GM23248 (cell line): ENCODE data around the gene AGA. TPM values are rescaled to one million over a fixed set of nuclear protein-coding genes. Genes with fewer than 3 reads are reported as not detected.
A peak's percentile ranks its signal among the peaks of the same experiment; 100 is the strongest.

Source experiments
- DNase-seq: peaks from one replicate; pipeline ENCODE4 v3.0.0-alpha.2; 2015
- H2AFZ ChIP-seq: fragments of 200-600 bp; sonication (generic); 2 replicates; pipeline ENCODE4 v1.6.1; 2016; ENCODE audit warnings: antibody characterized with exemption
- H3F3A ChIP-seq: fragments of 200-600 bp; sonication (generic); 2 replicates; pipeline ENCODE4 v1.6.1; 2016; ENCODE audit warnings: mild to moderate bottlenecking, antibody characterized with exemption, mixed run types; ENCODE audit not compliant: insufficient read depth
- H3K27ac ChIP-seq: fragments of 200-600 bp; sonication (generic); 2 replicates; pipeline ENCODE4 v1.5.1; 2016; ENCODE audit warnings: mild to moderate bottlenecking
- H3K27me3 ChIP-seq: fragments of 200-600 bp; sonication (generic); replicated peaks from 2 replicates; pipeline ENCODE4 v1.6.1; 2016; ENCODE audit warnings: mild to moderate bottlenecking; ENCODE audit not compliant: insufficient read depth
- H3K36me3 ChIP-seq: fragments of 200-600 bp; sonication (generic); 2 replicates; pipeline ENCODE4 v1.6.1; 2016; ENCODE audit warnings: low read depth, mild to moderate bottlenecking
- H3K4me1 ChIP-seq: fragments of 200-600 bp; sonication (generic); 2 replicates; pipeline ENCODE4 v1.6.1; 2016; ENCODE audit warnings: mild to moderate bottlenecking; ENCODE audit not compliant: insufficient read depth
- H3K4me2 ChIP-seq: fragments of 200-600 bp; sonication (generic); one replicate; pipeline ENCODE4 v1.6.1; 2016; ENCODE audit warnings: mild to moderate bottlenecking; ENCODE audit not compliant: unreplicated experiment
- H3K4me3 ChIP-seq: fragments of 200-600 bp; sonication (generic); 2 replicates; pipeline ENCODE4 v1.5.1; 2016; ENCODE audit warnings: mild to moderate bottlenecking
- H3K79me2 ChIP-seq: fragments of 200-600 bp; sonication (generic); 2 replicates; pipeline ENCODE4 v1.6.1; 2016; ENCODE audit warnings: mild to moderate bottlenecking; ENCODE audit not compliant: insufficient read depth
- H3K9ac ChIP-seq: fragments of 200-600 bp; sonication (generic); 2 replicates; pipeline ENCODE4 v1.6.1; 2016; ENCODE audit warnings: mild to moderate bottlenecking
- H3K9me2 ChIP-seq: fragments of 200-600 bp; sonication (generic); 2 replicates; pipeline ENCODE4 v1.6.1; 2016; ENCODE audit warnings: mixed run types, mild to moderate bottlenecking, moderate library complexity; ENCODE audit not compliant: insufficient read depth
- H3K9me3 ChIP-seq: fragments of 200-600 bp; sonication (generic); one replicate; pipeline ENCODE4 v1.6.1; 2017; ENCODE audit warnings: low read depth
- H4K20me1 ChIP-seq: fragments of 200-600 bp; sonication (generic); 2 replicates; pipeline ENCODE4 v1.6.0; 2016; ENCODE audit not compliant: insufficient read depth
- EZH2 ChIP-seq: fragments of 200-600 bp; sonication (generic); IDR thresholded peaks from 2 replicates; pipeline ENCODE4 v1.6.1; 2018; ENCODE audit warnings: antibody characterized with exemption, mild to moderate bottlenecking; ENCODE audit not compliant: insufficient read depth, poor library complexity, severe bottlenecking
- EZH2phosphoT487 ChIP-seq: fragments of 200-600 bp; sonication (generic); IDR thresholded peaks from 2 replicates; pipeline ENCODE4 v1.6.1; 2018; ENCODE audit warnings: antibody characterized with exemption, moderate library complexity, mild to moderate bottlenecking, low read depth; ENCODE audit not compliant: insufficient read depth
- WGBS, 2 experiments: methylation state at CpG; one replicate each; pipeline ENCODE4 v1.1.6; 2015 to 2017; ENCODE audit warnings: low lambda C conversion rate in 2 of 2, low coverage in 1 of 2; ENCODE audit errors: missing lambda C conversion rate in 2 of 2; 5-methylcytosine and 5-hydroxymethylcytosine counted together
- in situ Hi-C: fragments of 300-500 bp; cut with MboI; formaldehyde crosslinking; loops from 2 replicates; pipeline ENCODE4 v1.15.0; 2020
- polyA plus RNA-seq: library from polyadenylated mRNA; unstranded; fragments of >200 nt; fragmentation: Nextera tagmentation; extraction: Ambion mirVana; gene quantifications from 2 replicates; pipeline ENCODE4 v1.2.1, GENCODE V29; 2016
- total RNA-seq: library from RNA; depleted of rRNA; stranded (reverse); fragments of >200 nt; shearing (Covaris generic); gene quantifications from 2 replicates; pipeline ENCODE4 v1.2.3, GENCODE V29; 2014

The AGA gene
- total and polyA plus RNA-seq, 2 experiments from 2014 or later = 45.9 to 60.2 TPM

- no peak for TF ChIP-seq EZH2phosphoT487
- no peak for TF ChIP-seq EZH2
- no peak overlapping the region for H3K27ac ChIP-seq
These were observed 45.7 kb upstream of the AGA start for GRCh38 chr4:177487977-177488376.

GRCh38 chr4:177485528-177485927, 43.3 kb upstream of the AGA start:
- WGBS, 2 experiments = 0% methylated on average over 1 of the region's 1 CpG
- H3K9ac ChIP-seq = peak overlapping the region; percentile 64
- H3F3A ChIP-seq = peaks cover 35% of the 10 kb centered on the region

More at GRCh38 chr4:177487977-177488376, 45.7 kb upstream of the AGA start:
- no peaks in the 10 kb centered on the region for H3K27me3 ChIP-seq
- in situ Hi-C loops = no loop called here
- no peaks in the 10 kb centered on the region for H3K9me2 ChIP-seq
- peaks cover 26% of the 10 kb centered on the region for H3F3A ChIP-seq
- 39 to 76% methylated on average over 1 of the region's 1 CpG for WGBS, 2 experiments
- H3K79me2 ChIP-seq = no peaks in the 10 kb centered on the region
- no peak overlapping the region for H3K9ac ChIP-seq
- peaks cover 55% of the 10 kb centered on the region for H3K4me1 ChIP-seq
- no peak overlapping the region for H3K4me2 ChIP-seq
- H4K20me1 ChIP-seq = no peaks in the 10 kb centered on the region
- no peak overlapping the region for H3K4me3 ChIP-seq
- no peaks in the 10 kb centered on the region for H3K36me3 ChIP-seq
- H3K9me3 ChIP-seq = no peaks in the 10 kb centered on the region
- DNase-seq = peak; percentile 48
- no peak overlapping the region for H2AFZ ChIP-seq

GRCh38 chr4:177484613-177485021, 42.4 kb upstream of the AGA start:
- Histone ChIP-seq H3K9me2 (no peaks in the 10 kb centered on the region), H3K27ac (peak overlapping the region; percentile 96), H3K36me3 (no peaks in the 10 kb centered on the region), H3K27me3 (no peaks in the 10 kb centered on the region), H3K9ac (peak overlapping the region; percentile 66), H3K9me3 (no peaks in the 10 kb centered on the region), H3K4me2 (peak overlapping the region; percentile 62), H3K4me3 (0 out of 2 replicates have a peak overlapping the region, but pooled peaks have one; percentile 3), H3K79me2 (no peaks in the 10 kb centered on the region), H2AFZ (peak overlapping the region; percentile 61; the same call in 1 of the 2 replicates), H4K20me1 (no peaks in the 10 kb centered on the region), H3K4me1 (peaks cover 55% of the 10 kb centered on the region), H3F3A (peaks cover 40% of the 10 kb centered on the region)
- TF ChIP-seq EZH2phosphoT487 (no peak), EZH2 (no peak)
- DNase-seq = peak; percentile 91
- 50% methylated on average over 1 of the region's 1 CpG for WGBS, 2 experiments
- in situ Hi-C loops = no loop called here

More at GRCh38 chr4:177485528-177485927, 43.3 kb upstream of the AGA start:
- Histone ChIP-seq H4K20me1 (no peaks in the 10 kb centered on the region), H3K4me1 (peaks cover 60% of the 10 kb centered on the region), H3K27ac (peak overlapping the region; percentile 96), H3K79me2 (no peaks in the 10 kb centered on the region), H3K9me2 (no peaks in the 10 kb centered on the region), H3K36me3 (no peaks in the 10 kb centered on the region), H2AFZ (peak overlapping the region; percentile 50), H3K4me3 (peak overlapping the region; percentile 14; the same call in 1 of the 2 replicates), H3K4me2 (peak overlapping the region; percentile 62), H3K9me3 (no peaks in the 10 kb centered on the region), H3K27me3 (no peaks in the 10 kb centered on the region)
- DNase-seq = peak; percentile 85
- TF ChIP-seq EZH2 (no peak), EZH2phosphoT487 (no peak)
- in situ Hi-C loops = no loop called here

- Histone ChIP-seq H3K9me2 (no peaks in the 10 kb centered on the region), H4K20me1 (no peaks in the 10 kb centered on the region), H3K4me3 (0 out of 2 replicates have a peak overlapping the region, but pooled peaks have one; percentile 3), H3K36me3 (no peaks in the 10 kb centered on the region), H3K27me3 (no peaks in the 10 kb centered on the region), H3F3A (peaks cover 48% of the 10 kb centered on the region), H3K79me2 (no peaks in the 10 kb centered on the region), H3K9me3 (no peaks in the 10 kb centered on the region), H2AFZ (peak overlapping the region; percentile 61), H3K4me1 (peaks cover 58% of the 10 kb centered on the region), H3K27ac (peak overlapping the region; percentile 96), H3K4me2 (peak overlapping the region; percentile 38), H3K9ac (peak overlapping the region; percentile 66)
- 50 to 51% methylated on average over 3 of the region's 3 CpGs for WGBS, 2 experiments
- TF ChIP-seq EZH2 = no peak
- TF ChIP-seq EZH2phosphoT487 = no peak
- no peak for DNase-seq
- in situ Hi-C loops = no loop called here
These were observed 41.5 kb upstream of the AGA start for GRCh38 chr4:177483760-177484159.

- no peak overlapping the region for H3K4me3 ChIP-seq
- no peaks in the 10 kb centered on the region for H3K79me2 ChIP-seq
- peaks cover 53% of the 10 kb centered on the region for H3F3A ChIP-seq
- peak overlapping the region; percentile 61 for H2AFZ ChIP-seq
- in situ Hi-C loops = no loop called here
- H3K36me3 ChIP-seq = no peaks in the 10 kb centered on the region
- no peak for TF ChIP-seq EZH2
- TF ChIP-seq EZH2phosphoT487 = no peak
- H3K9ac ChIP-seq = peak overlapping the region; percentile 66
- WGBS, 2 experiments = 53 to 64% methylated on average over 1 of the region's 1 CpG
- H3K4me1 ChIP-seq = peaks cover 63% of the 10 kb centered on the region
- peak overlapping the region; percentile 38 for H3K4me2 ChIP-seq
- H3K27ac ChIP-seq = peak overlapping the region; percentile 96
- H4K20me1 ChIP-seq = no peaks in the 10 kb centered on the region
- no peaks in the 10 kb centered on the region for H3K27me3 ChIP-seq
- H3K9me3 ChIP-seq = no peaks in the 10 kb centered on the region
- no peaks in the 10 kb centered on the region for H3K9me2 ChIP-seq
- DNase-seq = peak; percentile 41
These were observed 41.0 kb upstream of the AGA start for GRCh38 chr4:177483271-177483670.
